ENCODE measurements around the gene MAMDC2. TPM values are rescaled to one million over a fixed set of nuclear protein-coding genes. Genes with fewer than 3 reads are reported as not detected.
A peak's percentile ranks its signal among the peaks of the same experiment; 100 is the strongest.

Gene MAMDC2
- total and polyA plus RNA-seq, 12 donors = 0.83 to 15.7 (median 5.0) TPM

GRCh38 chr9:70042461-70043215 is 1.0 kb upstream of the MAMDC2 start:
- Histone ChIP-seq H3K36me3 (replicated peaks in 1 of 2) (no peaks in the 10 kb centered on the region), H3K4me1 (replicated peaks in 1 of 2) (peaks cover 0 to 20% of the 10 kb centered on the region in 2 donors), H3K27me3 (no peaks in the 10 kb centered on the region), H3K9me3 (replicated peaks in 1 of 3) (no peaks in the 10 kb centered on the region), H3K27ac (peak overlapping the region in 1 of 5 donors; percentile 66), H3K4me3 (peak overlapping the region in 1 of 4 donors; percentile 65)
- 90 to 92% (median 92%) methylated on average over 15 of the region's 15 CpGs for WGBS, 4 donors
- intact Hi-C loops (cut with DNase I) = no loop called here
- DNase-seq = no peak
- TF ChIP-seq POLR2A (IDR thresholded peaks at IDR 0.05) = no peak
- TF ChIP-seq, protein P1, sequence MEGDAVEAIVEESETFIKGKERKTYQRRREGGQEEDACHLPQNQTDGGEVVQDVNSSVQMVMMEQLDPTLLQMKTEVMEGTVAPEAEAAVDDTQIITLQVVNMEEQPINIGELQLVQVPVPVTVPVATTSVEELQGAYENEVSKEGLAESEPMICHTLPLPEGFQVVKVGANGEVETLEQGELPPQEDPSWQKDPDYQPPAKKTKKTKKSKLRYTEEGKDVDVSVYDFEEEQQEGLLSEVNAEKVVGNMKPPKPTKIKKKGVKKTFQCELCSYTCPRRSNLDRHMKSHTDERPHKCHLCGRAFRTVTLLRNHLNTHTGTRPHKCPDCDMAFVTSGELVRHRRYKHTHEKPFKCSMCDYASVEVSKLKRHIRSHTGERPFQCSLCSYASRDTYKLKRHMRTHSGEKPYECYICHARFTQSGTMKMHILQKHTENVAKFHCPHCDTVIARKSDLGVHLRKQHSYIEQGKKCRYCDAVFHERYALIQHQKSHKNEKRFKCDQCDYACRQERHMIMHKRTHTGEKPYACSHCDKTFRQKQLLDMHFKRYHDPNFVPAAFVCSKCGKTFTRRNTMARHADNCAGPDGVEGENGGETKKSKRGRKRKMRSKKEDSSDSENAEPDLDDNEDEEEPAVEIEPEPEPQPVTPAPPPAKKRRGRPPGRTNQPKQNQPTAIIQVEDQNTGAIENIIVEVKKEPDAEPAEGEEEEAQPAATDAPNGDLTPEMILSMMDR (IDR thresholded peaks at IDR 0.05) = no peak

- TF ChIP-seq, protein P1 (IDR thresholded peaks at IDR 0.05) = no peak
- TF ChIP-seq POLR2A (IDR thresholded peaks at IDR 0.05) = no peak
- DNase-seq = no peak
- 37 to 47% (median 44%) methylated on average over 7 of the region's 7 CpGs for WGBS, 4 donors
- Histone ChIP-seq H3K27ac (peak overlapping the region in 2 of 5 donors; percentile 66 to 70), H3K4me1 (replicated peaks in 1 of 2) (peaks cover 0 to 21% of the 10 kb centered on the region in 2 donors), H3K9me3 (replicated peaks in 1 of 3) (no peaks in the 10 kb centered on the region), H3K36me3 (replicated peaks in 1 of 2) (no peaks in the 10 kb centered on the region), H3K4me3 (peak overlapping the region in 1 of 4 donors; percentile 65), H3K27me3 (no peaks in the 10 kb centered on the region)
- intact Hi-C loops (cut with DNase I) = no loop called here
Observed at GRCh38 chr9:70043285-70043684, 363 bp upstream of the MAMDC2 start.

DNA sequence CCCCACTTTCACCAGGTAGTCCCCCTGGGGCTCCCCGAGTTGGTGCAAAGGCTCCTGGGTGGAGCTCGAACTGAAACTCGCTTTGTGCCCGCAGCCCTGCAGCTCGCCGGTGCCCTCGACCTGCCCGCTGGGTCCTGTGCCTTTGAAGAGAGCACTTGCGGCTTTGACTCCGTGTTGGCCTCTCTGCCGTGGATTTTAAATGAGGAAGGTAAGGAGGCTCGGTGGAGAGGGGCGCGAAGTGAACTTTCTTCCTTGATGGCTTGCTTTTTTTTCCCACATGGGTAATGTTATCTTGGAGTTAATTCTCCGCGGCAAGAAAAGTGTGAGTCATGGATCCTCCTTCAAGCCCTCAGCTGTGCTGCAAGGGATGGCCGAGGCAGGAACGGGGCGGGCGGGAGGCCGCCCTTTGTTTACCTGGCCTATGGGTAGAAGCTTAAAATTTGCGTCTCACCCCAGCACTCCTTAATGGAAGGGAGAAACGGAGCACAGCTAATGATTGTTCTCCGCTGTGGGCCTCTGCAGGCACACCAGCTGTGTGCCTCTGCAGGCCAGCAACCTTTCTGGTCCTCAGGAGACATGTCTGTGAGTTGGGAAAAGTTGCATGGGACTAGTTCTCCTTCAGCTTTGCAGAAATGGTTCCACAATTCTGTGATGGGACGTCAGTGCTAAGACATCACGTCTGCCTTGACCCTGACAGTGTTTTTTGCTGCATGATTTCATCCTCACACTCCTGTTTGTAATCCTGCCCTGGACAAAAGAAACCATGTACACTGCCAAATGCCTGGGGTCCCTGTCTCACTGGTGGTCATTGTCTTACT is 1.1 kb downstream of the MAMDC2 start:
- H3K4me3 ChIP-seq = peak overlapping the region in 2 of 4 donors; percentile 14 to 65
- TF ChIP-seq, protein P1 (IDR thresholded peaks at IDR 0.05) = no peak
- TF ChIP-seq POLR2A (IDR thresholded peaks at IDR 0.05) = no peak
- peaks cover 0 to 35% of the 10 kb centered on the region in 2 donors for H3K4me1 ChIP-seq (replicated peaks in 1 of 2)
- peak overlapping the region in 2 of 5 donors; percentile 66 to 70 for H3K27ac ChIP-seq
- no peaks in the 10 kb centered on the region for H3K27me3 ChIP-seq
- H3K36me3 ChIP-seq (replicated peaks in 1 of 2) = no peaks in the 10 kb centered on the region
- intact Hi-C loops (cut with DNase I) = no loop called here
- H3K9me3 ChIP-seq (replicated peaks in 1 of 3) = no peaks in the 10 kb centered on the region
- DNase-seq = peak in 3 of 7 donors; percentile 13 to 35 (median 21)
- WGBS, 4 donors = 14 to 32% (median 22%) methylated on average over 12 to 26 of the region's 26 CpGs

GRCh38 chr9:70045452-70045851 is 1.8 kb downstream of the MAMDC2 start:
- Histone ChIP-seq H3K9me3 (replicated peaks in 1 of 3) (no peaks in the 10 kb centered on the region), H3K27me3 (no peaks in the 10 kb centered on the region), H3K4me1 (replicated peaks in 1 of 2) (peaks cover 0 to 41% of the 10 kb centered on the region in 2 donors), H3K4me3 (peak overlapping the region in 1 of 4 donors; percentile 65), H3K36me3 (replicated peaks in 1 of 2) (no peaks in the 10 kb centered on the region), H3K27ac (peak overlapping the region in 2 of 5 donors; percentile 52 to 70)
- intact Hi-C loops (cut with DNase I) = no loop called here
- no peak for DNase-seq
- 81 to 94% (median 93%) methylated on average over 4 of the region's 4 CpGs for WGBS, 4 donors
- no peak for TF ChIP-seq POLR2A (IDR thresholded peaks at IDR 0.05)
- TF ChIP-seq, protein P1 (IDR thresholded peaks at IDR 0.05) = no peak

Data from adrenal gland (tissue), 12 donors.